A549 (cell line): ENCODE measurements around the gene EXOSC2.

ENCODE experiments used
- CHD4 ChIP-seq: fragments of 200-600 bp; sonication (generic); IDR thresholded peaks from 2 replicates; pipeline ENCODE4 v1.6.1; 2016; ENCODE audit warnings: antibody characterized with exemption, mild to moderate bottlenecking, borderline replicate concordance
- KDM1A ChIP-seq: fragments of 200-600 bp; sonication (generic); IDR thresholded peaks from 2 replicates; pipeline ENCODE4 v1.6.1; 2016; ENCODE audit warnings: low read depth, mild to moderate bottlenecking
- KDM5A ChIP-seq: fragments of 200-600 bp; sonication (generic); IDR thresholded peaks from 2 replicates; pipeline ENCODE4 v1.6.1; 2016; ENCODE audit warnings: antibody characterized with exemption, mild to moderate bottlenecking
- MAFK ChIP-seq: fragments of 450-650 bp; IDR thresholded peaks from 2 replicates; pipeline ENCODE4 v1.6.1; 2014; ENCODE audit not compliant: partially characterized antibody
- NR3C1 ChIP-seq: fragments of >200 bp; sonication (Bioruptor Twin); formaldehyde crosslinking; IDR thresholded peaks from 3 replicates; pipeline ENCODE4 v1.6.1; 2017
- POLR2A ChIP-seq: IDR thresholded peaks from 2 replicates; pipeline ENCODE4 v1.6.1; 2012; ENCODE audit warnings: mild to moderate bottlenecking, low read length
- POLR2AphosphoS2 ChIP-seq: conservative IDR thresholded peaks from 2 replicates; pipeline ENCODE4 v1.6.1; 2012; ENCODE audit warnings: low read length, improper control_type of control experiment, inconsistent platforms
- RAD21 ChIP-seq, 2 experiments: fragments of >200 bp in 1 of 2; sonication (Bioruptor Twin) in 1 of 2; formaldehyde crosslinking in 1 of 2; IDR thresholded peaks in 1 of 2; conservative IDR thresholded peaks in 1 of 2; 2 replicates in 1 of 2; 3 replicates in 1 of 2; pipeline ENCODE4 v1.6.1; 2012 to 2018; ENCODE audit warnings: inconsistent platforms in 1 of 2
- ZSCAN20 ChIP-seq: fragments of 250-450 bp; sonication (Bioruptor Pico); IDR thresholded peaks from 2 replicates; pipeline ENCODE4 v1.8.0; 2022; ENCODE audit warnings: mild to moderate bottlenecking, moderate library complexity
- TF ChIP-seq, protein P1 (sequence below): fragments of >200 bp; sonication (Bioruptor Twin); formaldehyde crosslinking; IDR thresholded peaks from 3 replicates; pipeline ENCODE4 v1.5.1; 2016
- TF ChIP-seq, protein P2 (sequence below): fragments of 450-650 bp; IDR thresholded peaks from 2 replicates; pipeline ENCODE4 v1.6.1; 2014; ENCODE audit warnings: antibody characterized with exemption
- TF ChIP-seq, protein P3 (sequence below): fragments of 250-450 bp; sonication (Bioruptor Pico); IDR thresholded peaks from 2 replicates; pipeline ENCODE4 v1.5.0; 2020; ENCODE audit warnings: low read depth, mild to moderate bottlenecking, moderate library complexity
- TF ChIP-seq, protein P4 (sequence below): IDR thresholded peaks from 2 replicates; pipeline ENCODE4 v1.6.1; 2012
- TF ChIP-seq, protein P5 (sequence below): fragments of 200-600 bp; sonication (generic); IDR thresholded peaks from 2 replicates; pipeline ENCODE4 v1.6.1; 2016; ENCODE audit warnings: antibody characterized with exemption, mild to moderate bottlenecking, moderate library complexity

DNA sequence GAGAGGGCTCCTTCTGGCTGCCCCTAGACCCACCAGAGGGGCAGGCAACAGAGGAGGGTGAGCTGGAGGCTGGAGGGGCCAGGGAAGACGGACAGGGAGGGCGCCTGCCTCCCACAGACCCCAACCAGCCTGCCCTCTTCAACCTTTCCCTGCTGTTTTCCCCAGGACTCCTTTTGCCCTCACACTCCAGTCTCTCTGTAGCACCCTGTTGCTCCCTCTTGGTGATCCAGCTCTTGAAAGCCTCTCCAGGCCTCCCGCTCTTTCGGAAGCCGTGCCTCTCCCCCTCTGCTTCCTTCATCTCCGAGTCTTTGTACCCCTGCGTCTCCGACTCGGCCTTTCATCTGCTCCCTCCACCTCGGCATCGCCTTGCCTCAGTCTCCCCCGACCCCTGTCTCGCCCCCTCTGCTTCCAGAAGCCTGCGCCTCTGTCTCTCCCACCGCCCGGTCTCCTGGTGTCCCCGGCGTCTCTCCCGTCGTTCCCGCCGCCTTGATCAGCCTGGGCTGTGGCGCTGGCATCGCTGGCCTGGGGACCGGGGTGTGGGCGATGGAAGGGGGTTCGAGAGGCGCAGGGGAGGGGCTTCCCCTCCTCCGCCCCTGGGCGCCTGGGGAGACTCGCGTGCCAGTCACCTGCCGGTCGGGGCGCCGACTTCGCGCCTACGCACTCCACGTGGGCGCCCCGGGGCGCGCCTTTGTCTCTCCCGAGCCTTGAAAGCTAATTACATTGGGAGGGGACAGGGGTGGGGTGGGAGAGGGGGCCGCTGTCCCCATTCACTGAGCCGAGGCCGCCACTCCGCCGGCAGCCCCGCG, 34.5 kb upstream of the EXOSC2 start:
- TF ChIP-seq POLR2A (no peak), KDM5A (no peak), POLR2AphosphoS2 (no peak), ZSCAN20 (CRISPR knock-in tag) (no peak), KDM1A (no peak), CHD4 (no peak), RAD21 (conservative IDR thresholded peaks at IDR 0.05 in 1 of 2, IDR thresholded peaks at IDR 0.05 in 1 of 2) (no peak), MAFK (no peak), NR3C1 (no peak)
- TF ChIP-seq, protein P1, sequence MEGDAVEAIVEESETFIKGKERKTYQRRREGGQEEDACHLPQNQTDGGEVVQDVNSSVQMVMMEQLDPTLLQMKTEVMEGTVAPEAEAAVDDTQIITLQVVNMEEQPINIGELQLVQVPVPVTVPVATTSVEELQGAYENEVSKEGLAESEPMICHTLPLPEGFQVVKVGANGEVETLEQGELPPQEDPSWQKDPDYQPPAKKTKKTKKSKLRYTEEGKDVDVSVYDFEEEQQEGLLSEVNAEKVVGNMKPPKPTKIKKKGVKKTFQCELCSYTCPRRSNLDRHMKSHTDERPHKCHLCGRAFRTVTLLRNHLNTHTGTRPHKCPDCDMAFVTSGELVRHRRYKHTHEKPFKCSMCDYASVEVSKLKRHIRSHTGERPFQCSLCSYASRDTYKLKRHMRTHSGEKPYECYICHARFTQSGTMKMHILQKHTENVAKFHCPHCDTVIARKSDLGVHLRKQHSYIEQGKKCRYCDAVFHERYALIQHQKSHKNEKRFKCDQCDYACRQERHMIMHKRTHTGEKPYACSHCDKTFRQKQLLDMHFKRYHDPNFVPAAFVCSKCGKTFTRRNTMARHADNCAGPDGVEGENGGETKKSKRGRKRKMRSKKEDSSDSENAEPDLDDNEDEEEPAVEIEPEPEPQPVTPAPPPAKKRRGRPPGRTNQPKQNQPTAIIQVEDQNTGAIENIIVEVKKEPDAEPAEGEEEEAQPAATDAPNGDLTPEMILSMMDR, result no peak
- TF ChIP-seq, protein P2, sequence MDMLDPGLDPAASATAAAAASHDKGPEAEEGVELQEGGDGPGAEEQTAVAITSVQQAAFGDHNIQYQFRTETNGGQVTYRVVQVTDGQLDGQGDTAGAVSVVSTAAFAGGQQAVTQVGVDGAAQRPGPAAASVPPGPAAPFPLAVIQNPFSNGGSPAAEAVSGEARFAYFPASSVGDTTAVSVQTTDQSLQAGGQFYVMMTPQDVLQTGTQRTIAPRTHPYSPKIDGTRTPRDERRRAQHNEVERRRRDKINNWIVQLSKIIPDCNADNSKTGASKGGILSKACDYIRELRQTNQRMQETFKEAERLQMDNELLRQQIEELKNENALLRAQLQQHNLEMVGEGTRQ, result no peak
- TF ChIP-seq, protein P3, sequence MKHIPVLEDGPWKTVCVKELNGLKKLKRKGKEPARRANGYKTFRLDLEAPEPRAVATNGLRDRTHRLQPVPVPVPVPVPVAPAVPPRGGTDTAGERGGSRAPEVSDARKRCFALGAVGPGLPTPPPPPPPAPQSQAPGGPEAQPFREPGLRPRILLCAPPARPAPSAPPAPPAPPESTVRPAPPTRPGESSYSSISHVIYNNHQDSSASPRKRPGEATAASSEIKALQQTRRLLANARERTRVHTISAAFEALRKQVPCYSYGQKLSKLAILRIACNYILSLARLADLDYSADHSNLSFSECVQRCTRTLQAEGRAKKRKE (CRISPR knock-in tag), result no peak
- TF ChIP-seq, protein P4, sequence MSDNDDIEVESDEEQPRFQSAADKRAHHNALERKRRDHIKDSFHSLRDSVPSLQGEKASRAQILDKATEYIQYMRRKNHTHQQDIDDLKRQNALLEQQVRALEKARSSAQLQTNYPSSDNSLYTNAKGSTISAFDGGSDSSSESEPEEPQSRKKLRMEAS, result no peak
- TF ChIP-seq, protein P5, sequence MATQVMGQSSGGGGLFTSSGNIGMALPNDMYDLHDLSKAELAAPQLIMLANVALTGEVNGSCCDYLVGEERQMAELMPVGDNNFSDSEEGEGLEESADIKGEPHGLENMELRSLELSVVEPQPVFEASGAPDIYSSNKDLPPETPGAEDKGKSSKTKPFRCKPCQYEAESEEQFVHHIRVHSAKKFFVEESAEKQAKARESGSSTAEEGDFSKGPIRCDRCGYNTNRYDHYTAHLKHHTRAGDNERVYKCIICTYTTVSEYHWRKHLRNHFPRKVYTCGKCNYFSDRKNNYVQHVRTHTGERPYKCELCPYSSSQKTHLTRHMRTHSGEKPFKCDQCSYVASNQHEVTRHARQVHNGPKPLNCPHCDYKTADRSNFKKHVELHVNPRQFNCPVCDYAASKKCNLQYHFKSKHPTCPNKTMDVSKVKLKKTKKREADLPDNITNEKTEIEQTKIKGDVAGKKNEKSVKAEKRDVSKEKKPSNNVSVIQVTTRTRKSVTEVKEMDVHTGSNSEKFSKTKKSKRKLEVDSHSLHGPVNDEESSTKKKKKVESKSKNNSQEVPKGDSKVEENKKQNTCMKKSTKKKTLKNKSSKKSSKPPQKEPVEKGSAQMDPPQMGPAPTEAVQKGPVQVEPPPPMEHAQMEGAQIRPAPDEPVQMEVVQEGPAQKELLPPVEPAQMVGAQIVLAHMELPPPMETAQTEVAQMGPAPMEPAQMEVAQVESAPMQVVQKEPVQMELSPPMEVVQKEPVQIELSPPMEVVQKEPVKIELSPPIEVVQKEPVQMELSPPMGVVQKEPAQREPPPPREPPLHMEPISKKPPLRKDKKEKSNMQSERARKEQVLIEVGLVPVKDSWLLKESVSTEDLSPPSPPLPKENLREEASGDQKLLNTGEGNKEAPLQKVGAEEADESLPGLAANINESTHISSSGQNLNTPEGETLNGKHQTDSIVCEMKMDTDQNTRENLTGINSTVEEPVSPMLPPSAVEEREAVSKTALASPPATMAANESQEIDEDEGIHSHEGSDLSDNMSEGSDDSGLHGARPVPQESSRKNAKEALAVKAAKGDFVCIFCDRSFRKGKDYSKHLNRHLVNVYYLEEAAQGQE, result no peak
